HepG2 (cell line): ENCODE data around the gene RTN4. TPM values are rescaled to one million over a fixed set of nuclear protein-coding genes. Genes with fewer than 3 reads are reported as not detected.

Source experiments
- CEBPB ChIP-seq: IDR thresholded peaks from 2 replicates; pipeline ENCODE4 v1.6.1; 2011; ENCODE audit warnings: low read depth, low read length, improper control_type of control experiment, borderline replicate concordance
- HOXA9 ChIP-seq: sonication (generic); formaldehyde crosslinking; IDR thresholded peaks from 2 replicates; pipeline ENCODE4 v1.8.1; 2022; ENCODE audit warnings: missing genetic modification reagents, mild to moderate bottlenecking, moderate library complexity, borderline replicate concordance
- IKZF1 ChIP-seq: fragments of 450-650 bp; IDR thresholded peaks from 2 replicates; pipeline ENCODE4 v1.7.1; 2016
- LCORL ChIP-seq, 2 experiments: fragments of 450-650 bp in 1 of 2; sonication (generic) in 1 of 2; formaldehyde crosslinking in 1 of 2; IDR thresholded peaks; 2 replicates each; pipeline versions ENCODE4 v1.5.0 to v1.6.1; 2017 to 2020; ENCODE audit warnings: antibody characterized with exemption in 1 of 2, missing genetic modification reagents in 1 of 2
- RBM39 ChIP-seq: fragments of 200-400 bp; formaldehyde crosslinking; IDR thresholded peaks from one replicate; pipeline ENCODE4 v1.6.1; 2018; ENCODE audit warnings: antibody characterized with exemption, mild to moderate bottlenecking, low read depth, low read length; ENCODE audit not compliant: poor library complexity, severe bottlenecking
- REPIN1 ChIP-seq: sonication (generic); formaldehyde crosslinking; IDR thresholded peaks from 2 replicates; pipeline ENCODE4 v1.8.0; 2022; ENCODE audit warnings: missing genetic modification reagents, low read depth, mild to moderate bottlenecking, borderline replicate concordance
- SKI ChIP-seq: fragments of 450-650 bp; IDR thresholded peaks from one replicate; pipeline ENCODE4 v1.6.1; 2018; ENCODE audit warnings: mild to moderate bottlenecking; ENCODE audit not compliant: partially characterized antibody
- TBX3 ChIP-seq: fragments of 450-650 bp; IDR thresholded peaks from 2 replicates; pipeline ENCODE4 v1.6.1; 2017; ENCODE audit warnings: antibody characterized with exemption, mild to moderate bottlenecking, inconsistent platforms, borderline replicate concordance
- ZNF44 ChIP-seq: sonication (generic); formaldehyde crosslinking; IDR thresholded peaks from 2 replicates; pipeline ENCODE4 v1.5.1; 2020; ENCODE audit warnings: mild to moderate bottlenecking, missing genetic modification reagents
- ZNF7 ChIP-seq: IDR thresholded peaks from 2 replicates; pipeline ENCODE4 v1.6.1; 2016; ENCODE audit warnings: missing biosample characterization, missing genetic modification reagents
- ZNF776 ChIP-seq: sonication (generic); formaldehyde crosslinking; IDR thresholded peaks from 2 replicates; pipeline ENCODE4 v1.4.0; 2020; ENCODE audit warnings: mild to moderate bottlenecking, missing genetic modification reagents
- ZNF879 ChIP-seq: sonication (generic); formaldehyde crosslinking; IDR thresholded peaks from 2 replicates; pipeline ENCODE4 v1.8.1; 2023; ENCODE audit warnings: missing genetic modification reagents
- polyA plus RNA-seq, 8 experiments: library from polyadenylated mRNA; depleted of rRNA in 3 of 8; stranded (reverse) in 7 of 8; unstranded in 1 of 8; fragments of >200 nt; fragmentation: Illumina TruSeq in 4 of 8; extraction: Trizol in 4 of 8; gene quantifications; 2 replicates each; pipeline versions ENCODE4 v1.2.1 to v1.2.3, GENCODE V29; 2011 to 2016; ENCODE audit warnings: low read depth in 4 of 8, missing spikeins in 1 of 8, mixed read lengths in 1 of 8; ENCODE audit not compliant: insufficient read depth in 1 of 8
- total RNA-seq, 5 experiments: library from RNA; depleted of rRNA; stranded (reverse); fragments of >200 nt; fragmentation: Illumina TruSeq; extraction: Trizol; gene quantifications; 2 replicates each; pipeline ENCODE4 v1.2.3, GENCODE V29; 2016; ENCODE audit warnings: low read depth in 1 of 5
- TF ChIP-seq, protein P1 (sequence below), 2 experiments: fragments of 450-650 bp in 1 of 2; sonication (generic) in 1 of 2; formaldehyde crosslinking in 1 of 2; IDR thresholded peaks; 2 replicates each; pipeline versions ENCODE4 v1.6.1 to v1.8.0; 2016 to 2022; ENCODE audit warnings: antibody characterized with exemption in 1 of 2, mild to moderate bottlenecking in 1 of 2, missing genetic modification reagents in 1 of 2
- TF ChIP-seq, protein P2 (sequence below), 2 experiments: sonication (generic) in 1 of 2; formaldehyde crosslinking in 1 of 2; IDR thresholded peaks; 2 replicates each; pipeline versions ENCODE4 v1.4.0 to v1.6.1; 2018 to 2020; ENCODE audit warnings: missing genetic modification reagents in 2 of 2, borderline replicate concordance in 1 of 2, low read depth in 1 of 2, mild to moderate bottlenecking in 1 of 2, missing biosample characterization in 1 of 2

RTN4 gene
- total and polyA plus RNA-seq, 2 of the 13 experiments (the other 11 are each of a cell fraction or from before 2014, with no cell fraction given) = 98.4 to 133 TPM

DNA sequence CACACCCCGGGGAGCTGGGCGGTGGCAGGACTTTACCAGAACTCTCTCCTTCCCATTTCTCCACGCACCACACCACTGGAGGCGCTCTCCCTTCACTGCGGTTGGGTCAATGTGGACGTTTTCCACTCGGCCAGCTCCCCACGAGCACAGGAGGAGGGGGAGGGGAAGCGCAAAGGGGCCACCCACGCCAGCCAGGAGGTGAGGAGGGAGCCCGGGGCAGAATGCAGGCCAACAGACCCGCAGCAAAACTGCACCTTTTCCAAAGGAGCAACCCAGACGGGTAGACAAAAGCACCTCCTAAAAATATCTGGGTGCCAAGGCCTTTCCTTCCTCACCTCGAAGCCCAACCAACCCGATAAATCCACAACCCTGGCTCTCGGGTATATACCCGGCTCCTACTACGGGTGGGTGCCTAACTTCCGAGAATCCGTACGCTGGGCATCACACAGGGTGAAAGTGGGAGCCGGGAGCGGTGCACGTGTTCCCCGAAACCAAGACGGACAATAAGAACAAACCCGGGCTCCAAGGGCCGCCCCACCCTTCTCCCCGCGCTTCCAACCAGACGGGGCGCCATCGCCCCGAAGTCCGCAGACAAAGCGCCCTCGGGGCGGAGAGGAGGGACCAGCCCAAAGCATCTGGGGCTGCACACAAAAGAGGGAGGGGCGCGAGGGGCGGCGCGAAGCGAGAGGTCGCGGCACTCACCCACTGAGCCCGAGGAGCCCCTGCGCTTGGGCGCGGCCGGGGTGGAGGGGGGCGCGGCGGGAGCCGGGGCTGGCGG, 1.0 kb downstream of the RTN4 start (continued):
- TF ChIP-seq, protein P1, sequence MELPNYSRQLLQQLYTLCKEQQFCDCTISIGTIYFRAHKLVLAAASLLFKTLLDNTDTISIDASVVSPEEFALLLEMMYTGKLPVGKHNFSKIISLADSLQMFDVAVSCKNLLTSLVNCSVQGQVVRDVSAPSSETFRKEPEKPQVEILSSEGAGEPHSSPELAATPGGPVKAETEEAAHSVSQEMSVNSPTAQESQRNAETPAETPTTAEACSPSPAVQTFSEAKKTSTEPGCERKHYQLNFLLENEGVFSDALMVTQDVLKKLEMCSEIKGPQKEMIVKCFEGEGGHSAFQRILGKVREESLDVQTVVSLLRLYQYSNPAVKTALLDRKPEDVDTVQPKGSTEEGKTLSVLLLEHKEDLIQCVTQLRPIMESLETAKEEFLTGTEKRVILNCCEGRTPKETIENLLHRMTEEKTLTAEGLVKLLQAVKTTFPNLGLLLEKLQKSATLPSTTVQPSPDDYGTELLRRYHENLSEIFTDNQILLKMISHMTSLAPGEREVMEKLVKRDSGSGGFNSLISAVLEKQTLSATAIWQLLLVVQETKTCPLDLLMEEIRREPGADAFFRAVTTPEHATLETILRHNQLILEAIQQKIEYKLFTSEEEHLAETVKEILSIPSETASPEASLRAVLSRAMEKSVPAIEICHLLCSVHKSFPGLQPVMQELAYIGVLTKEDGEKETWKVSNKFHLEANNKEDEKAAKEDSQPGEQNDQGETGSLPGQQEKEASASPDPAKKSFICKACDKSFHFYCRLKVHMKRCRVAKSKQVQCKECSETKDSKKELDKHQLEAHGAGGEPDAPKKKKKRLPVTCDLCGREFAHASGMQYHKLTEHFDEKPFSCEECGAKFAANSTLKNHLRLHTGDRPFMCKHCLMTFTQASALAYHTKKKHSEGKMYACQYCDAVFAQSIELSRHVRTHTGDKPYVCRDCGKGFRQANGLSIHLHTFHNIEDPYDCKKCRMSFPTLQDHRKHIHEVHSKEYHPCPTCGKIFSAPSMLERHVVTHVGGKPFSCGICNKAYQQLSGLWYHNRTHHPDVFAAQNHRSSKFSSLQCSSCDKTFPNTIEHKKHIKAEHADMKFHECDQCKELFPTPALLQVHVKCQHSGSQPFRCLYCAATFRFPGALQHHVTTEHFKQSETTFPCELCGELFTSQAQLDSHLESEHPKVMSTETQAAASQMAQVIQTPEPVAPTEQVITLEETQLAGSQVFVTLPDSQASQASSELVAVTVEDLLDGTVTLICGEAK (IDR thresholded peaks at IDR 0.05) = no peak
- TF ChIP-seq, protein P1 (CRISPR knock-in tag; IDR thresholded peaks at IDR 0.05) = peak; percentile 84
- TF ChIP-seq CEBPB (no peak), IKZF1 (no peak), ZNF879 (0 out of 2 replicates have a peak, but pooled peaks have one; percentile 6), ZNF776 (CRISPR knock-in tag) (no peak), ZNF44 (CRISPR knock-in tag) (no peak), TBX3 (0 out of 2 replicates have a peak, but pooled peaks have one; percentile 37), HOXA9 (CRISPR knock-in tag) (peak; percentile 18; the same call in 1 of the 2 replicates), RBM39 (peak; percentile 94), LCORL (IDR thresholded peaks at IDR 0.05) (no peak), LCORL (CRISPR knock-in tag; IDR thresholded peaks at IDR 0.05) (peak; percentile 63; the same call in 1 of the 2 replicates), SKI (no peak), REPIN1 (CRISPR knock-in tag) (peak; percentile 86; the same call in 1 of the 2 replicates), ZNF7 (CRISPR knock-in tag) (no peak)
- TF ChIP-seq, protein P2, sequence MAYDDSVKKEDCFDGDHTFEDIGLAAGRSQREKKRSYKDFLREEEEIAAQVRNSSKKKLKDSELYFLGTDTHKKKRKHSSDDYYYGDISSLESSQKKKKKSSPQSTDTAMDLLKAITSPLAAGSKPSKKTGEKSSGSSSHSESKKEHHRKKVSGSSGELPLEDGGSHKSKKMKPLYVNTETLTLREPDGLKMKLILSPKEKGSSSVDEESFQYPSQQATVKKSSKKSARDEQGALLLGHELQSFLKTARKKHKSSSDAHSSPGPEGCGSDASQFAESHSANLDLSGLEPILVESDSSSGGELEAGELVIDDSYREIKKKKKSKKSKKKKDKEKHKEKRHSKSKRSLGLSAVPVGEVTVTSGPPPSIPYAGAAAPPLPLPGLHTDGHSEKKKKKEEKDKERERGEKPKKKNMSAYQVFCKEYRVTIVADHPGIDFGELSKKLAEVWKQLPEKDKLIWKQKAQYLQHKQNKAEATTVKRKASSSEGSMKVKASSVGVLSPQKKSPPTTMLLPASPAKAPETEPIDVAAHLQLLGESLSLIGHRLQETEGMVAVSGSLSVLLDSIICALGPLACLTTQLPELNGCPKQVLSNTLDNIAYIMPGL (CRISPR knock-in tag; IDR thresholded peaks at IDR 0.05; ENCODE audit: borderline replicate concordance in 1 of 2, low read depth in 1 of 2) = peak; percentile 99
